Heart left ventricle (tissue), 16 donors: Measurements from ENCODE around the gene BCAR3. TPM values are rescaled to one million over a fixed set of nuclear protein-coding genes. Genes with fewer than 3 reads are reported as not detected.

ENCODE experiments used
- ATAC-seq, 4 donors: fragments of 200-7000 bp; cut with Tn5 transposase; one replicate each; pipeline ENCODE4 v1.9.1; 2020 to 2022; ENCODE audit warnings: moderate library complexity in 4 of 4, mild to moderate bottlenecking in 3 of 4, moderate number of reproducible peaks in 1 of 4
- DNase-seq, 5 donors: peaks; one replicate each; pipeline ENCODE4 v3.0.0-alpha.2; 2020
- H3K27ac ChIP-seq, 12 donors: fragments of 200-600 bp; sonication (generic) in 4 of 12; one replicate each; pipeline versions ENCODE4 v1.5.0 to v1.8.0; 2016 to 2022; ENCODE audit warnings: mild to moderate bottlenecking in 2 of 12
- H3K27me3 ChIP-seq, 9 donors: fragments of 200-600 bp; sonication (generic) in 2 of 9; one replicate each; pipeline versions ENCODE4 v1.5.1 to v1.8.0; 2016 to 2022; ENCODE audit warnings: mild to moderate bottlenecking in 3 of 9
- H3K36me3 ChIP-seq, 9 donors: fragments of 200-600 bp; sonication (generic) in 2 of 9; one replicate each; pipeline versions ENCODE4 v1.5.0 to v1.8.0; 2018 to 2022; ENCODE audit warnings: mild to moderate bottlenecking in 2 of 9
- H3K4me1 ChIP-seq, 12 donors: fragments of 200-600 bp; sonication (generic) in 4 of 12; one replicate each; pipeline versions ENCODE4 v1.5.0 to v1.8.0; 2016 to 2022; ENCODE audit warnings: mild to moderate bottlenecking in 3 of 12
- H3K4me3 ChIP-seq, 12 donors: fragments of 200-600 bp; sonication (generic) in 4 of 12; one replicate each; pipeline versions ENCODE4 v1.5.0 to v1.8.0; 2017 to 2022; ENCODE audit warnings: mild to moderate bottlenecking in 9 of 12, moderate library complexity in 4 of 12
- H3K9me3 ChIP-seq, 12 donors: fragments of 200-600 bp; sonication (generic) in 4 of 12; one replicate each; pipeline versions ENCODE4 v1.5.0 to v1.8.0; 2016 to 2022; ENCODE audit warnings: mild to moderate bottlenecking in 1 of 12
- POLR2A ChIP-seq, 2 donors: fragments of 450-650 bp; IDR thresholded peaks; one replicate each; pipeline ENCODE4 v1.6.1; 2017; ENCODE audit warnings: antibody characterized with exemption in 2 of 2, mild to moderate bottlenecking in 2 of 2, moderate library complexity in 2 of 2
- WGBS, 4 donors: extraction: QIAGEN DNeasy Blood & Tissue Kit in 2 of 4; methylation state at CpG; one replicate each; pipeline versions ENCODE4 v1.1.5 to v1.1.7; 2013 to 2018; 5-methylcytosine and 5-hydroxymethylcytosine counted together
- intact Hi-C, 10 donors: fragments of 100-400 bp; cut with DNase I; formaldehyde crosslinking; loops; one replicate each; pipeline versions ENCODE4 v1.11.1 to v1.14.2; 2022
- polyA plus RNA-seq, 2 donors: library from polyadenylated mRNA; stranded (reverse); fragments of 200-250 nt; gene quantifications; one replicate each; pipeline ENCODE4 v1.2.3, GENCODE V29; 2013
- total RNA-seq, 9 donors: library from RNA; depleted of rRNA in 2 of 9; stranded (reverse); fragments of >200 nt in 2 of 9; fragmentation: NEBNext Ultra II Directional in 3 of 9; extraction: Animal tissue kit (Norgen Biotek cat#: 25700) in 3 of 9; gene quantifications; one replicate each; pipeline versions ENCODE4 v1.1.0 to v1.2.4, GENCODE V29; 2016 to 2023
- TF ChIP-seq, protein P1 (sequence below), 12 donors: fragments of 200-600 bp; sonication (generic) in 4 of 12; IDR thresholded peaks; one replicate each; pipeline versions ENCODE4 v1.5.0 to v1.8.0; 2018 to 2022; ENCODE audit warnings: antibody characterized with exemption in 12 of 12, mild to moderate bottlenecking in 5 of 12
- donor health status: ischemic (EF 13 %, LVEDD 7.1; RV severe dilation, severe dysfunction).
- donor health status: healthy with polysubstance abuse.
- donor health status: DM: no; HTN: yes; CAD: no.
- donor health status: DM: no; HTN: no; CAD: no.
- donor health status: ischemic (EF 25% LVEDD 6.9; RV normal size, moderate dysfunction).
- donor health status: ischemic (EF 25% LVEDD 5.7; RV mildly dilated, moderate dysfunction).
- donor health status: healthy.
- donor health status: DM: yes; HTN: yes; CAD: no.
- donor health status: ischemic (EF 35%, LVEDD 5.7; RV mildly dilated, moderate dysfunction).
- donor health status: nonischemic (EF 11% LVEDD 7.7; RV severe dilation, severe dysfunction).
- donor health status: DM: yes; HTN: yes; CAD: no.
- donor health status: PGD.
- donor health status: ischemic (EF 29% LVEDD 5.4; RV normal size, mild dysfunction).
- donor health status: nonischemic (EF 23%, LVEDD 6.1; RV moderate dilation, normal function).

The BCAR3 gene
- total and polyA plus RNA-seq, 11 donors = 6.4 to 25.0 (median 12.9) TPM

DNA sequence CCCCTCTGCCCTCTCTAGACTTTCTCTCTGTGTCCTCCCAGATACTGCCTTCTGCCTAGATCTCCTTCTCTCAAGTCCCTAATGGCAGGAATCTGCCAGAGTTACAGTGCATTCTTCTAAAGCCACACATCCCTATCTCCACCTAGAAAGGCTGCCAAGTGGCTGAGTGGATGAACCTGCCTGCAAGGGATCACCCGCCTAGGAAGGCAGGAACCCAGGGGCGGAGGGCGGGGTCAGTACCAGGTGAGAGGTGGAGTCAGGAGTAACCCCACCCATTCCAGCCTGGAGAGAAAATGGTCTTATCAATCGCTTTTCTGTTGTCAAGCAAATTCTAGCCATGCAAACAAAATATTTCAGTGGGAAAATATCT is 60.8 kb downstream of the BCAR3 start:
- no peak overlapping the region for H3K4me3 ChIP-seq
- 78 to 96% (median 88%) methylated on average over 4 of the region's 4 CpGs for WGBS, 4 donors
- no peaks in the 10 kb centered on the region for H3K27me3 ChIP-seq
- no peak overlapping the region for H3K27ac ChIP-seq
- DNase-seq = no peak
- ATAC-seq = no peak
- no peak for TF ChIP-seq POLR2A (IDR thresholded peaks at IDR 0.05)
- TF ChIP-seq, protein P1, sequence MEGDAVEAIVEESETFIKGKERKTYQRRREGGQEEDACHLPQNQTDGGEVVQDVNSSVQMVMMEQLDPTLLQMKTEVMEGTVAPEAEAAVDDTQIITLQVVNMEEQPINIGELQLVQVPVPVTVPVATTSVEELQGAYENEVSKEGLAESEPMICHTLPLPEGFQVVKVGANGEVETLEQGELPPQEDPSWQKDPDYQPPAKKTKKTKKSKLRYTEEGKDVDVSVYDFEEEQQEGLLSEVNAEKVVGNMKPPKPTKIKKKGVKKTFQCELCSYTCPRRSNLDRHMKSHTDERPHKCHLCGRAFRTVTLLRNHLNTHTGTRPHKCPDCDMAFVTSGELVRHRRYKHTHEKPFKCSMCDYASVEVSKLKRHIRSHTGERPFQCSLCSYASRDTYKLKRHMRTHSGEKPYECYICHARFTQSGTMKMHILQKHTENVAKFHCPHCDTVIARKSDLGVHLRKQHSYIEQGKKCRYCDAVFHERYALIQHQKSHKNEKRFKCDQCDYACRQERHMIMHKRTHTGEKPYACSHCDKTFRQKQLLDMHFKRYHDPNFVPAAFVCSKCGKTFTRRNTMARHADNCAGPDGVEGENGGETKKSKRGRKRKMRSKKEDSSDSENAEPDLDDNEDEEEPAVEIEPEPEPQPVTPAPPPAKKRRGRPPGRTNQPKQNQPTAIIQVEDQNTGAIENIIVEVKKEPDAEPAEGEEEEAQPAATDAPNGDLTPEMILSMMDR (IDR thresholded peaks at IDR 0.05) = no peak
- no peaks in the 10 kb centered on the region for H3K9me3 ChIP-seq
- intact Hi-C loops = loop anchor here in 9 of 10 donors (5.0 to 10.0 kb wide), 7 partner anchors 34 to 316 kb away; partner anchors contain the start of genes FNBP1L (in 2 of the 9) and DR1 (in 1 of the 9)
- no peaks in the 10 kb centered on the region for H3K36me3 ChIP-seq
- H3K4me1 ChIP-seq = peaks cover 7 to 79% (median 46%) of the 10 kb centered on the region in 12 donors

DNA sequence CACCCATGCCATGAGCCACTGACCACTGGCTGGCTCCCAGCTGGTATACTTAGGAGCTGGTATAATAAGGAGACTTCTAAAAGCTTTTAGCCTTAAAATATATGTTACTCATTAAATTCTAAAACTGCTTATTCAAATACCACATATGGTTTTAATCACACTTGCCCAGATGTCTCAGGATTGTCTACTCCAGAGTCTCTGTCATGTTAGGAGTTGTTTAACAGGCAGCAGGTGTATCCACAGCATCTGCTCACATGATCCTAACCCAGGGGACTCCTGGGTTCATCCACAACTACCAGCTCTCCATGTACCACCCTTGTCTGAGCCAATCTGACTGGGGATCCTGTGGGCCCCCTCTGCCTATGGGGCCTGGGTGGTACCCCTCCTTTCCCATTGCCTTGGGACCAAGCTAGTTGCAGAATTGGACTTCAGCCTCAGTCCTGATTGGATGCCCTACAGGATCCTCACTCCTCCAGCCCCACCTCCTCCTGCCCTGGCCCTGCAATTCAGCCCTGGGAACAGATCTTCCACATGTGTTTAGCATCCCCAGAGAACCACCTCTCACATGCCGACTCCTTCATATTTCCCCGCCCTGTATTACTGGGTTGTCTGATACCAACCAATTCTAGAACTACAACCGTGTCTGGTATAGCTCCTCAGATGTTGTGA is 61.3 kb downstream of the BCAR3 start:
- Histone ChIP-seq H3K27ac (no peak overlapping the region), H3K4me1 (peaks cover 7 to 79% (median 46%) of the 10 kb centered on the region in 12 donors), H3K9me3 (no peaks in the 10 kb centered on the region), H3K4me3 (no peak overlapping the region), H3K36me3 (no peaks in the 10 kb centered on the region), H3K27me3 (no peaks in the 10 kb centered on the region)
- ATAC-seq = no peak
- intact Hi-C loops = loop anchor here in 9 of 10 donors (5.0 to 10.0 kb wide), 7 partner anchors 33 to 316 kb away; partner anchors contain the start of genes FNBP1L (in 2 of the 9) and DR1 (in 1 of the 9)
- WGBS, 4 donors = 72 to 86% (median 80%) methylated on average over 3 of the region's 3 CpGs
- no peak for DNase-seq
- TF ChIP-seq, protein P1 (IDR thresholded peaks at IDR 0.05) = no peak
- no peak for TF ChIP-seq POLR2A (IDR thresholded peaks at IDR 0.05)

DNA sequence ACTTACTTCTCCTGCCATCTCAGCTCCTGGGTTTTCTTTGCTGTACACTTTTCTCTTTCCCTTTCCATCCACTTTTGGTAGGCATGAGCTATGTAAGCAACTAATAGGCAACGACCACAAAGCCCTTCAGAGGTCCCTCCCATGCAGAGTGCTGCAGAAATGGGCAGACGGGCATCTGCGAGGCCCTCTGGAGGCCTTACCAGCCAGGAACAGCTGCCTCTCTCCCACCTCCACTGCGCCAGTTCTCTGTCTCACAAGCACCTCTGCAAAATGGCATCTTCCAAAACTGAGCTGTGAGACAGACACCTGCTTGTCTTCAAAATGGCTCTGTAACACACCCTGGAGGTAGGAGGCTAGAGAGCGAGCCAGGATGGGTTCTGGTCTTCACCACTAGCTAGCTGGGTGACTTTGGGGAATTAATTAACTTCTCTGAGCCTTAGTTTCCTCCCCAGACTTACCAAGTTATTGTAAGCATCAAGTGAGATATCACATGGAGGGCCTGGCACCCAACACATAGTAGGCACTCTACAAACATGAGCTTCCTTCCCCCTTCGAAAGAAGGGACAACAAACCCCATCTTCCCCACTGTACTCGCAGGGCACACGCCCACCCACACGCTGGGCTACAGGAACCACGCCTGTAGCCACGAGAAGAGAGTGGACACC is 62.0 kb downstream of the BCAR3 start:
- TF ChIP-seq POLR2A (IDR thresholded peaks at IDR 0.05) = no peak
- TF ChIP-seq, protein P1 (IDR thresholded peaks at IDR 0.05) = no peak
- H3K4me1 ChIP-seq = peaks cover 7 to 79% (median 46%) of the 10 kb centered on the region in 12 donors
- intact Hi-C loops = loop anchor here in 9 of 10 donors (5.0 to 10.0 kb wide), 10 partner anchors 32 to 315 kb away; partner anchors contain the start of genes FNBP1L (in 3 of the 9) and DR1 (in 1 of the 9)
- H3K27me3 ChIP-seq = no peaks in the 10 kb centered on the region
- H3K27ac ChIP-seq = no peak overlapping the region
- H3K36me3 ChIP-seq = no peaks in the 10 kb centered on the region
- DNase-seq = no peak
- H3K4me3 ChIP-seq = no peak overlapping the region
- no peaks in the 10 kb centered on the region for H3K9me3 ChIP-seq
- no peak for ATAC-seq
- 92 to 98% (median 95%) methylated on average over 11 of the region's 11 CpGs for WGBS, 4 donors
